HepG2 (cell line): ENCODE results near the gene PLCXD1. TPM values are rescaled to one million over a fixed set of nuclear protein-coding genes. Genes with fewer than 3 reads are reported as not detected.

ENCODE experiments used
- ATAD3A ChIP-seq: sonication (generic); formaldehyde crosslinking; IDR thresholded peaks from 2 replicates; pipeline ENCODE4 v1.4.0; 2020; ENCODE audit warnings: missing genetic modification reagents
- ZBTB38 ChIP-seq: sonication (generic); formaldehyde crosslinking; IDR thresholded peaks from 2 replicates; pipeline ENCODE4 v1.5.1; 2020; ENCODE audit warnings: mild to moderate bottlenecking, missing genetic modification reagents
- ZC3H13 ChIP-seq: sonication (generic); formaldehyde crosslinking; IDR thresholded peaks from 2 replicates; pipeline ENCODE4 v1.8.1; 2023; ENCODE audit warnings: mild to moderate bottlenecking, missing genetic modification reagents, moderate library complexity
- ZNF318 ChIP-seq: sonication (generic); formaldehyde crosslinking; IDR thresholded peaks from 2 replicates; pipeline ENCODE4 v1.4.0; 2020; ENCODE audit warnings: mild to moderate bottlenecking, missing genetic modification reagents
- ZNF772 ChIP-seq: sonication (generic); formaldehyde crosslinking; IDR thresholded peaks from 2 replicates; pipeline ENCODE4 v1.5.0; 2020; ENCODE audit warnings: mild to moderate bottlenecking, missing genetic modification reagents
- polyA plus RNA-seq, 8 experiments: library from polyadenylated mRNA; depleted of rRNA in 3 of 8; stranded (reverse) in 7 of 8; unstranded in 1 of 8; fragments of >200 nt; fragmentation: Illumina TruSeq in 4 of 8; extraction: Trizol in 4 of 8; gene quantifications; 2 replicates each; pipeline versions ENCODE4 v1.2.1 to v1.2.3, GENCODE V29; 2011 to 2016; ENCODE audit warnings: low read depth in 4 of 8, missing spikeins in 1 of 8, mixed read lengths in 1 of 8; ENCODE audit not compliant: insufficient read depth in 1 of 8
- total RNA-seq, 5 experiments: library from RNA; depleted of rRNA; stranded (reverse); fragments of >200 nt; fragmentation: Illumina TruSeq; extraction: Trizol; gene quantifications; 2 replicates each; pipeline ENCODE4 v1.2.3, GENCODE V29; 2016; ENCODE audit warnings: low read depth in 1 of 5
- TF ChIP-seq, protein P1 (sequence below): IDR thresholded peaks from 2 replicates; pipeline ENCODE4 v1.4.0; 2020; ENCODE audit warnings: mild to moderate bottlenecking, missing genetic modification reagents

The PLCXD1 gene
- total and polyA plus RNA-seq, 2 of the 13 experiments (the other 11 are each of a cell fraction or from before 2014, with no cell fraction given): 87.7 to 153 TPM

DNA sequence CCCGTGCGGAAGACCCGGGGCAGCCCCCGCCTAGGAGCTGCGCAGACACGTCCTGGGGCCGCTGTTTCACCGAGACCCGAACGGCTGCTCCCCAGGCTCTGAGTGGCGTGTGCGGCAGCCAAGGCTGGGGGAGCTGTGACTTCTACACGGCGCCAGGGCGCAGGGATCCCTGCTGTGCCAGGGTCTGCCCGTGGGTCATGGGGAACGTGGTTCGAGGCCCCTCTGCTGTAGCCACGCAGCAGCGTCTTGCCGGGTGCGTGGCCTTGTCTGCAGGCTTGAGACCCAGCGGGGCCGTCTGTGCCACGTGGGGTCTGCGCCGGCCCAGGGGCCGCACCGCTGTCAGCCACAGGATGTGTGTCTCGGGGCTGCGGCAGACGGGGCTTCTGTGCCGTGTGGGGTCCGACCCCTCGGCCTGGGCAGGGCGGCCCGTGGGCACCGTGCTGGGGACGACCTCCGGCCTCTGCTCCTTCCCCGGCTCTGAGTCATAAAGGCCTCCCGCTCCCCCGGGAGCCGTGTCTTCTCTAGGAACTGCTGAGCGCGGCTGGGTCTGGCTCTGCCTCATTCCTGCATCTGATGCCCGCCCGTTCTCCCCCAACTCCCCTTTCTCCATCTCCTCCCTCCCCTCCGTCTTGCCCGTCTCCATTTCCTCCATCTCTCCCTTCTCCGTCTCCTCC is 50.1 kb downstream of the PLCXD1 start (continued):
- TF ChIP-seq ZNF318 (CRISPR knock-in tag) (no peak), ZBTB38 (CRISPR knock-in tag) (no peak), ZNF772 (CRISPR knock-in tag) (no peak), ATAD3A (CRISPR knock-in tag) (no peak), ZC3H13 (CRISPR knock-in tag) (0 out of 2 replicates have a peak, but pooled peaks have one; percentile 50)
- TF ChIP-seq, protein P1, sequence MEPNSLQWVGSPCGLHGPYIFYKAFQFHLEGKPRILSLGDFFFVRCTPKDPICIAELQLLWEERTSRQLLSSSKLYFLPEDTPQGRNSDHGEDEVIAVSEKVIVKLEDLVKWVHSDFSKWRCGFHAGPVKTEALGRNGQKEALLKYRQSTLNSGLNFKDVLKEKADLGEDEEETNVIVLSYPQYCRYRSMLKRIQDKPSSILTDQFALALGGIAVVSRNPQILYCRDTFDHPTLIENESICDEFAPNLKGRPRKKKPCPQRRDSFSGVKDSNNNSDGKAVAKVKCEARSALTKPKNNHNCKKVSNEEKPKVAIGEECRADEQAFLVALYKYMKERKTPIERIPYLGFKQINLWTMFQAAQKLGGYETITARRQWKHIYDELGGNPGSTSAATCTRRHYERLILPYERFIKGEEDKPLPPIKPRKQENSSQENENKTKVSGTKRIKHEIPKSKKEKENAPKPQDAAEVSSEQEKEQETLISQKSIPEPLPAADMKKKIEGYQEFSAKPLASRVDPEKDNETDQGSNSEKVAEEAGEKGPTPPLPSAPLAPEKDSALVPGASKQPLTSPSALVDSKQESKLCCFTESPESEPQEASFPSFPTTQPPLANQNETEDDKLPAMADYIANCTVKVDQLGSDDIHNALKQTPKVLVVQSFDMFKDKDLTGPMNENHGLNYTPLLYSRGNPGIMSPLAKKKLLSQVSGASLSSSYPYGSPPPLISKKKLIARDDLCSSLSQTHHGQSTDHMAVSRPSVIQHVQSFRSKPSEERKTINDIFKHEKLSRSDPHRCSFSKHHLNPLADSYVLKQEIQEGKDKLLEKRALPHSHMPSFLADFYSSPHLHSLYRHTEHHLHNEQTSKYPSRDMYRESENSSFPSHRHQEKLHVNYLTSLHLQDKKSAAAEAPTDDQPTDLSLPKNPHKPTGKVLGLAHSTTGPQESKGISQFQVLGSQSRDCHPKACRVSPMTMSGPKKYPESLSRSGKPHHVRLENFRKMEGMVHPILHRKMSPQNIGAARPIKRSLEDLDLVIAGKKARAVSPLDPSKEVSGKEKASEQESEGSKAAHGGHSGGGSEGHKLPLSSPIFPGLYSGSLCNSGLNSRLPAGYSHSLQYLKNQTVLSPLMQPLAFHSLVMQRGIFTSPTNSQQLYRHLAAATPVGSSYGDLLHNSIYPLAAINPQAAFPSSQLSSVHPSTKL (CRISPR knock-in tag): no peak
- TF ChIP-seq, all 625 proteins: peak for 11
